ENCODE data around the gene TNFSF8.
A peak's percentile ranks its signal among the peaks of the same experiment; 100 is the strongest.

Gene TNFSF8, protein sequence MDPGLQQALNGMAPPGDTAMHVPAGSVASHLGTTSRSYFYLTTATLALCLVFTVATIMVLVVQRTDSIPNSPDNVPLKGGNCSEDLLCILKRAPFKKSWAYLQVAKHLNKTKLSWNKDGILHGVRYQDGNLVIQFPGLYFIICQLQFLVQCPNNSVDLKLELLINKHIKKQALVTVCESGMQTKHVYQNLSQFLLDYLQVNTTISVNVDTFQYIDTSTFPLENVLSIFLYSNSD

DNA sequence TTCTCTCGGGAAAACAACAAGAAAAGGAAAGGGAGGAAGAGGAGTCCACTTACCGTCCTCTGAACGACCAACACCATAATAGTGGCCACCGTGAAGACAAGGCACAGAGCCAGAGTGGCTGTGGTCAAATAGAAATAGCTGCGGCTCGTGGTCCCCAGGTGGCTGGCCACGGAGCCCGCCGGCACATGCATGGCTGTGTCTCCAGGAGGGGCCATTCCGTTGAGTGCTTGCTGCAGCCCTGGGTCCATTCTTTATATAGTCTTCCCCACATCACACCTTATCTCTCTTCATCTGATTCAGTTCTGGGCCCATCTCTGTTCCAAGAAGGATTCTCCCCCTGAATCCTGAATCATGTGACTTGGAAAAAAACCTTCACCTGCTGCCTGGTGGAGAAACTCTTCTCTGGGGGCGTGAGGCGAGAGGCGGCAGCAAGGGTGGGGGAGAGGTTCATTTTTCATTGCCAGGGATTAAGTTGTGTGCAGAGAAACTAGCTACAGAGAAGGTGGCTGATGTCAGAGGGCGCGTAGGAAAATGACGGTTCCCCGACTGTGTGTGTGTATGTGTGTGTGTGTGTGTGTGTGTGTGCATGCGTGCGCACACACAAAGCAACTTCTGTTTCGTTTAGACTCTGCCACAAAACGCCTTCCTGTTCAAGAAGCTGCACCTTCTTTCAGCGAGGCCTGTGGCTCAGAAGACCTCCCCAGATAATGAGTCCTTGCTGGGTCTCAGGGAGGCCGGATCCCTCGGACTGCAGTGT is at the start of gene TNFSF8:
Gene TNFSF8, minus strand, starts transcription at position 536 of the 757 bp plus-strand sequence. Its CDS starts 288 bp downstream, at position 248.
- DNase-seq (ENCODE audit: low spot score) = no peak

DNA sequence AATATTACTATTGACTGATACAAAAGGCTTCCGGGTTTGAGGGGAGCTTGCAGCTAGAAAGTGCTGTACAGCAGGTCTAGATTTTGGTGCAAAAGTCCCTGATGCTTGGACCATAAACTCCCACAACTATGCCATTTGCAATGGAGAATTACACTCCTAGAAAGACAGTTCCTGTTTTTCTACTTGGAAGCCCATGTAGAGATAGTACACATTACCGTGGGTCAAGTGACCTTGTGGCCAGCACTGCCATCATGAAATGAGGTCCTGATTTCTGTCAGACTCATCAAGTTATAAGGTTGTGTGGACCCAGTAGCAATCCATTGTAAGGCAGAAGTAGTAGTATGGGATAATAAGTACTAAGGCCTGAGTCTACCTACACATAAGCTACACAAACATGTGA is 42.8 kb upstream of the TNFSF8 start:
- no peak for DNase-seq (ENCODE audit: low spot score)

DNA sequence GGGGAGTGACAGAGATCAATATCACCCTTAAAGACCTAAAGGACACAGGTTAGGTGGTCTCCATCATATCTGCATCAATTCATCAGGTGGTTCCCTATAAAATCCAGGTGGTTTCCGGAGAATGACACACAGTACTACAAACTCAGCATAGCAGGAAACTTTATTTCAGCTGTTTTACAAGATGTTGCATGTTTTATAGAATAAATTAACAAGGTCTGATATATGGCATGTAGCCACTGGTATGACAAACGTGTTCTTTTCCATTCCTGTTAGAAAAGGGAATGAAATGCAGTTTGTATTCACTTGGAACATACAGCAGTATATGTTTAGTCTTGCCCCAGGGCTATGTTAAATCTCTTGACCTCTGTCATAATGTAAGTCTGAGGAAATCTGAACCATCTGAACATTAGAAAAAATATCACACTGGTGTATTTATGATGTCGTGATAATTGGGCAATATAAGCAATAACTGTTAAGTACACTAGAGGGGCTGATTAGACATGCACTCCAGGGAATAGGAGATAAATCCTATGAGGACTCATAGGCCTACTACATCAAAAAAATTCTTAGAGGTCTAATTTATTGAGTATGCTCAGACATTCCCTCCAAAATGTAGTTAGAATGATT is 42.2 kb upstream of the TNFSF8 start:
- peak; percentile 9 for DNase-seq (ENCODE audit: low spot score)

DNA sequence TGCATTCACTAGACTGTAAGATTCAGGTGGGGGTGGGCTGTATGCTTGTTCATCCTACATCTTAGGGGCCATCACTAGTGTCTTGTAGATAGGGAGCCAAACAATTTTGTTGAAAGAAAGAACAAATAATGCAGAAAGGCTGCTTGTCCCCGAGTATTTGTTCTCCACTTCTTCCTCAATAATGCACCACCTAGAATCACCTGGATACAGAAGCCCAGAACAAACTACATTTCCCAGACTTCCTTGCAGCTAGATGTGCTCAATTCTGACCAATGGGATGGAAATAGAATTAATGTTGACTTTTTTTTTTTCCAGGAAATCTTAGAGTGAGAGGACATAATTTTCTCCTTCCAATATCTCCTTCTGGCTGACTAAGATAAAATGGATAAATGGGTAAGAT is 38.9 kb upstream of the TNFSF8 start:
- DNase-seq (ENCODE audit: low spot score) = no peak

DNA sequence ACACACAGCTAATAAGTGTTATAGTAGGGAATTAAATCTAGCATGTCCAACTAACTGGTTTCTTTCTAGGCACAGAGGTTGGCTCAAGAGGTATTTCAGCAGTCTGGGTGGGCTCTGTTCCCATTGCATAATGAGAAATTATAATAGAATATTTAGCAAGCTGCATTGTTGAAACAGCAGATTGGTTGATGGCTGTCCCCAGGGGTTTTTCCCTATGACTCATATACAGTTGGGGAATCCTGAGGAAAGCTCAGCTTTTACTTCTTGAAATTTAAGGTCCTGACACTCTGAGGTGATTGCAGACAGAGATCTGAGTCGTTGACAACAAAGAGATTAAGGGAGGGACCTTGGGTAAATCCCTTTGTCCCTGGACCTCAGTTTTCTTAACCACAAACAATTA is 38.3 kb upstream of the TNFSF8 start:
- no peak for DNase-seq (ENCODE audit: low spot score)

DNA sequence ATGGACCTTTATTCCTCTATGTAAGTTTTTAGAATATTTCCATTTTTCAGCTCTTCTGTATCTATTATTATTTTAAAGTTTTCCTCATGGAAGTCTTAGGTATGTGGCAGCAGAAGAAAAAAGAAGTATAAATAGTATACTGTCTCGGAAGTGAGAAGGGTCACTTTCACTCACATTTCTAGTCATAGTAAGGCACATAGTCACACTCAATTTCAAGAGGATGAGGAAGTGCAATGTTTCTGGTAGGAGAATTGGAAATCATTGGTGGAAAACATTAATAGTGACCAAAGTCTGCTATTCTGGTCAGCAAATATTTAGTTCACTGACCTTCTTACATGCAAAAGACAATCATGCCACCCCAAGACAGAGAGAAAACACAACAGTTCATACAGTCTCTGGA is 35.2 kb upstream of the TNFSF8 start:
- no peak for DNase-seq (ENCODE audit: low spot score)

DNA sequence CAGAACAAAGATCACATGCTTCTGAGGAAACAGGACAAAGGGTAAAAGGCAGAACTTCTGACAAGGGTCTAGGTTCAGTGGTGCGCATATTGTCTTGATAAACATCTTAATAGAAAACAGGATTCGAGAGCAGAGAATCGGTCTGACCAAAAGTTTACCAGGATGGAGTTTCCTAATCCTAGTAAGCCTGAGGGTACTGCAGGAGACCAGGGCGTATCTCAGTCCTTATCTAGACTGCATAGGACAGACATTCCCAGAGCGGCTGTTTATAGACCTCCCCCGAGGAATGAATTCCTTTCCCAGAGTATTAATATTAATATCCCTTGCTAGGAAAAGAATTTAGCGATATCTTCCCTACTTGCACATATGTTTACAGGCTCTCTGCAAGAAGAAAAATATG is 32.4 kb upstream of the TNFSF8 start:
- DNase-seq (ENCODE audit: low spot score) = no peak

DNA sequence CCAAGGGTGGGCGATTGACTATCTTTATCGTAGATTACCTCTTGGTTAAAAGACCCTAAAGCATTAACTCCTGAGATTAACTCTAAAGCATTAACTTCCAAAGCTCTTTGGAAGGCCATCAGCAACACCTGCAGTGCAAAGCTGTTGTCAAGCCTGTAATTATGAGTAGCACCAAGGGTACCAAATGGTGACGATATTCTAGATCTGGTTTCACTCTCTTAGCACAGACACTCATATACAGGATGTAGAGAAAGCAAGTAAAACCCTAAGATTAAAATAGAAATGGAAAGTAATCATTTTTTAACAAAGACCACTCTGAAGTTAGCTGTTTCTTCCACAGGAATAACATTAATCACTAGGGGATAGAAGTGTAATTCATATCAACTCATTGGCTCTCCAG is 29.9 kb upstream of the TNFSF8 start:
- no peak for DNase-seq (ENCODE audit: low spot score)

DNA sequence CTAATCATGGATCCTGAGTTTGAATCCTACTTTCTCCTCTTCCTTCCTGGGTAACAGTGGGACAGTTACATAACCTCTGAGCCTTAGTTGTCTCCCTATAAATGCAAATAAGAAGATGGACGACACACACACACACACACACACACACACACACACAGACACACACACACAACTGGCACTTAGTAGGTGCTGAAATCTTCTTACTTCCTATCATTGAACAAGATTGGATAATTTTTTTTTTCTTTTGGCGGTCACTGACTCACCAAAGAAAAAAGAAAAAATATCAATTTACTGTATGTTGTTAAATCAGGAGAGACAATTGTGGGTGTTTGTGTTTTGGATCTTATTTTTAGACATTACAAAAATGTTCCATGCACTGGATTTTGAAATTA is 28.4 kb upstream of the TNFSF8 start:
- DNase-seq (ENCODE audit: low spot score) = no peak

DNA sequence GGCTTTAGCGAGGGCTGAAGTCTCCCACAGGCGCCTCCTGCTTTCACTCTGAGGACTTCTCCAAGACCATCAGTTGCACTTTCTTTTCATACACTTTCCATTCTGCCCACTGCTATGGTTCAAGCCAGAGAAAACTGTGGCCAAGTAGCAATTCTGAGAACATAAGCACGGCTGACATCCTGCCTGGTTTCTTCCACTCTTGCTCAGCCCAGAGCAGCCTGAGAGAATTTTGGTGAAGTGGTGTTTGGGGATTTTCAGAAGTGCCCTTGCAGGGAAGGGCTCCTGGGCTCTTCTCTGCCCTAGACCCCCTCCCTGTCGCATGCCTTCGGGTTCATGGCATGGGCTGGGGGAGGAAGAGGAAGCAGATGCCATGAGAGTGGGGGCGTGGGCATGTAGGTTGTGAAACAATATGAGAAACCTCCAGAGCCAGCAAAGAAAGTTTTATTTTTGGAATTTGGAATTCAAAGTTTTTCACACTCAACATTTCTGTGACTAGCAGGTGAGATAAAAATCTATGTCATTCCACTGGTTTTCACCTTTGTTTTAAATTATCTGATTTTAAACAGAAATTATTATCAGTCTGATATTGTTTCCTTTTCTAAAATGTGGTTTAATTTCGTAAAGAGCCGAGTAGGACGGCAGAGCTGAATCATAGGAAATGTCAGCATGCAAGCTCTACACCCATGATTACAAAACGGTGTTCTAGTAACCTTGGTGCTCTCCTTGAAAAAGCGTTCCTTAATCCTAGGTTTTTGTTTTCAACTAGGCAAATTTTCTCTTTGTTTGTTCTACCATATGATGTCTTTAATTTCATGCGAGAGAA is 27.8 kb upstream of the TNFSF8 start:
- no peak for DNase-seq (ENCODE audit: low spot score)

DNA sequence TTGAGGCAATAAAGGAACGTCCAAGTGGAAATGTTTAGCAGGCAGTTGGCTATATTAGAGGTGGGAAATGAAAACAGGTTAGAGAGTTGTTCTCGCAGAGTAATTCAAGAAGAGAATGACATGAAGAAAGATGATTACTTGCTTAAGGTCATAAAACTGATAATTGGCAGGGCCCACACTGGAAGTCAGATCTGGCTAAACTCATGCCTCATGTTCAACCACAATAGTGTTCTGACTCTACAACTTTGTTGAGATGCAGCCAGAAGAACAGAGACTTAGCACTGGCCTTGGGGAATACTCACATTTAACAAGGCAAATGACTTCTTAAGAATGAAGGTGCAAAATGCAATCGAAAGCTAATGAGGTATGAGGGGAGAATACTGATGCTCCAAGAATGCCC is 27.2 kb upstream of the TNFSF8 start:
- DNase-seq (ENCODE audit: low spot score) = no peak

DNA sequence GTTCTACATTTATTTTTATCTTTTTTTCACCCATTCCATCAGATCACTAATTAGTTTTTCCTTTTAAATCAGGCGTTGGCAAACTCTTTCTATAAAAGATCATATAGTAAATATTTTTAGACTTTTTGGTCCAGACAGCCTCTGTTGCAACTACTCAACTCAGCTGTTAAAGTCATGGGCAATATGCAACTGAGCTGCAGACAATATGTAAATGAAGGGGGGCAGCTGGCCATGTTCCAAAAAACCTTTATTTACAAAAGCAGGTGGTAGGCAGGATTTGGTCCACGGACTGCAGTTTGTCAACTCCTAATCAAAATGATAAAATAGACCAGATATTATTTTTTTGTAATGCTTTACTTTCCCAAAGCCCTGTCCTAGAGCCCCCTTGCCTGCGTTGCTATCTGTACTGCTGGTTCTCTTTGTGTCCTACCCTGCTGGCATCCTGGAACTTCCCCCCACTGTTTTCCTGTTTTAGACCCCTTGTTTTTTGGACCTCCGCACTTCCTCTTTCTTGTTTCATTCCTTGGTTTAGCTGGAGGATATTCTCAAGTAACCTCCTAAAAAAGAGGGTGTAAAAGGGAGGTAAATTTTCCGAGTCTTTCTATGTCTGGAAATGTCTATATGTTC is 24.7 kb upstream of the TNFSF8 start:
- DNase-seq (ENCODE audit: low spot score) = no peak

DNA sequence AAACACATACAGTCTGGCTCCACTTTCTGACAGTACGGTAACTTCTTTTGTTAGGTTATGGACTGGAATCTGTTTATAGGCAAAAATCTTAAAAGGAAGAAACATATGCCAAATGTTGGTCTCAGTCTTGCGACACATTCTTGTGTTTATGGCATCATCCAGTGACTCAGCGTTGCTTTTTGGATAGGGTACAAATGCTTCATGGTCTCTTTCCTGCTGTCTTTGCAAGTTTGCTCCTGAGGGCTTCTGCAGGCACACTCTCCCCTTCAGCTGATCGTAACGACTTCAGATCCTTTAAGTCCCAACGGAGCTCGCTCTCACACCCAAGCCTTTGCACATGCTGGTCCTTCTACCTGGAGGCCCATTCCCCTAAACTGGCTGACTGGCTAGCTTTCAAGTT is 23.6 kb upstream of the TNFSF8 start:
- peak; percentile 71 for DNase-seq (ENCODE audit: low spot score)

DNA sequence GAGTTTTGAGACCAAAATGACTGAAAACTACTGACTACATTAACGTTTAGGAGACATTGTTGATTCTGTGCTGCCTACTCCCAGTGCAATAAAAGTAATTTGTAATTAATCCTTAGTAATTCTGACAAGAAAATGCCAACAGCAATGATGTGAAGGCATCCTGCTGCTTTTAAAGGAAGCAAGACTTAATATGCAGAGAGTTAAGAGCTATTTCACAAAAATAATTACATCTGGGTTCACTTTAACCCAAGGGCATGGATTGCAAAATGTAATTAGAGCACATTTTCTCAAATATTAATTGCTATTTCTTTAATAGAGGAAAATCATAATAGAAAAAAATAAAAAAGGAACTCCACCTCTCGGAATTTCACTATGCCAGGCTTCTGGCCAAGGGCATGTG is 22.7 kb upstream of the TNFSF8 start:
- no peak for DNase-seq (ENCODE audit: low spot score)

DNA sequence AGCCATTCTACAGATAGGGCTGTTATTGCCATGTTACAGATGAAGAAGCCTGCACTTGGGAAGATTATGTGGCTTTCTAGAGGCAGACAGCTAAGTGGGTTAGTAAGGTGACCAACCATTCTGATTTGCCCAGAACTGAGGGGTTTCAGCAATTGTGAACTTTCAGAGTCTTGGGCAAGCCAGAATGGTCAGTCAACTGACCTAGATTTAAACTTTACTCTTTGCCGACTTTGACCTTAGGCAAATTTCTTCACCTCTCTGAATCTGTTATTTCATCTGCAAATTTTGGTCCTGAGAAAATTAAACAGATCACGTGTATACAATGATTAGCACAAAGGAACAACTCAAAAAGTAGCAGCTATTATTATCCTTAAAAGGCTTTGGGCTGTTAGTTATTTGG is 20.4 kb upstream of the TNFSF8 start:
- no peak for DNase-seq (ENCODE audit: low spot score)

DNA sequence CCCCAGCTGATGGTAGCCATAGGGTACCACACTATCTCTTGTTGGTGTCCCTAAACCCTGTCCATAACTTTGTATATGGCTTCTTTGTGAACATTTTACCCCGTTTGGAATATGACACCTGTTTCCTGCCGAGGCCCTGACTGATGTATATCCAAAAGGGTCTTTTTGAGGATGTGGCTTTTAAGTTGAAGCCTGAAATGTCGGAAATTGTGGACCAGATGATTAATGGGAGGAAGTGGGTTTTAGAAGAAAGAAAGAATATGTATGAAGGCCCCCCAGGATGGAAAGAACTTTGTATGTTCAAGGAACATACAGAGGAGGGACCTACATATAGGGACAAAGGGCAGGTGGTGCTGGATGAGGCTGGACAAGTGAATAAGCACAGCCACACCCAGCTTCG is 16.7 kb upstream of the TNFSF8 start:
- DNase-seq (ENCODE audit: low spot score) = no peak

DNA sequence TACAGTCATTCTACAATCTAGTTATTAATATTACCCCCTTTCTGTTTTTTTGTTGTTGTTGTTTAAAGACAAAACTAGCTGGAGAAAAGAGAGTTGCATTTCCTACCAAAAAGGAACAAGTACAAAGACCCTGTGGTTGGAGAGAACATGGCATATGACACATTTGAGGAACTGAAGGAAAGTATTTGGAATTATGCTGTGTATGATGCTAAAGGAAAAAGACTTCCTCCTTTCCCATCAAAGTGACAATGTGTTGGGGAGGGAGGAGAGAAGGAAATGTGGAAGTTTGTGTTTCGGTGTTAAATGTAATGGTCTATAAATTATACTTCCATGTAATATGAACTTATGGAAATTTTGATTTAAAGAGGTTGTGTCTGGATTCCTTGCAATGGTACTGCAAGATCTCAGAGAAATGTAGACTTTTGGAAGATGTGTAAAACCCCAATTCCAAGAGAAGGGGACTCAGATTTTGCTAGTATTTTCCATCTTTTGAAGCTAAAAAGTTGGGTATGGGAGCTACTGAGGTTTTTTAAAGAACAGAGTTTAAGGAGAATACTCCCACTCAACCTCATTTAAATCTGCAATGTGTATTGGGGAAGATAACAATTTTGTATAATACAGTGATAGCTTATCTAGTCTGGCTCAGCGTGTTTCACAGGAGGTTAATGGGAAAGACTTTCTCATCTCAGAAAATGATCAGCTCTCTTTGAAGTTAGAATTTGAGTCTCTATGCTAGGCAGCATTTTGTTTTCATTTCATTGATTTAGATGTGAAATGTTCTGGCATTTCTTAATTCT is 15.4 kb upstream of the TNFSF8 start:
- DNase-seq (ENCODE audit: low spot score) = no peak

DNA sequence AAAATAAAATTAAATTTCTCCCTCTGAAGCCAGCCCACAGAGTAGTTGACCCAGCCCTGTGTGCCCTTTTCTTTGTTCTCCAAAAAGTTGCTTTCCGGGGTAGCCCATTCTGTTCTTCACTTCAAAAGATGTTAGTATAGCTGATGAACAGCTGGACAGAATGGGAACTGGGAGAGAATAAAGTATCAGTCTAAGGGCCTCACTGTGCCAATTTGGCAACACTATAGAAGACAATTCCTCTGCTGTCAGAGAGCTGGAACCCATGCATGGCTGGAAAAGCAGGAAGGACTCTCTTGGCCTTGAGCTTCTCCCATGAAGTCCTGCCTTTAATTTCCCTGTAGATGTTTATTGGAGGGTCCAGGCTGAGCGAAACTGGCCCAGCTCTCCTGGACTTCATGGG is 11.0 kb upstream of the TNFSF8 start:
- no peak for DNase-seq (ENCODE audit: low spot score)

DNA sequence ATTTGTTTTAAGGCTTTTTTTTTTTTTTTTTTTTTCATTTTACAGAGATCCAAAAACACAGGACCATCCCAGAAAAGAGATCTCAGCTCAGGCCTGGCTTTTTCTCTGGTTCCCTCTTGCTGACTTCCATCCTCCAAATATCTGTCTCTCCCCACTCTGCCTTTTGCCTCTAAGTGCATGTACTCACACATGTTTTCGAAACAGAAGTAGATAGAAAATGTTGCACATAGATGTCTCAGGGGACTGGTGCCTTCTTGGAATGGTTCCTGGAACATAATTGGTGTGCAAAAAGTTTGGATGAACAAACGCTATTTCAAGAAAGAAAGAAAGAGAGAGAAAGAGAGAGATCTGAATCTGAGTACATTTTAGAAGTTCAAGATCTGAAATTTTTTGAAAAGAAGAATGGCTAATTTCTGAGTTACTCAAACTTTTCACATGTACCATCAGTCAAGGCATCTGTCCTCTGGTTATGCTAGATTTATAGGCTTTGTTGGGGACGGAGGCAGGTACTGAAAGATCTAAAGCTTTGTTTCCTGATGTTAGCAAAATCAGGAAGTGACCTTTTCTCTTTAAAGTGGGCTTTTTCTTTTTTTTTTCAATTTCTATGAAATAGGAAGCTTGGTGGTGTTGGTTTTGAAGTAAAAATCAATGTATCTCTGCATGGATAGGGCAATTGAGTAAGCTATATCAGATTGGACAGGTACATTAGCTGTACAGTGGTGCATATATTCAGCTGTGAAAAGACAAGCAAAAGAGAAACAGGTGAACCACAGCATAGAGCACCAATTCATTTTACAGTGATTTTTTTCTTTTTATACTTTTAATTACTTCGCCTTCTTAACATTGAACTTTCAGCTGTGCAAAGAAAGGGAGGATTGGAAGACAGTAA is 8.5 kb upstream of the TNFSF8 start:
- no peak for DNase-seq (ENCODE audit: low spot score)

DNA sequence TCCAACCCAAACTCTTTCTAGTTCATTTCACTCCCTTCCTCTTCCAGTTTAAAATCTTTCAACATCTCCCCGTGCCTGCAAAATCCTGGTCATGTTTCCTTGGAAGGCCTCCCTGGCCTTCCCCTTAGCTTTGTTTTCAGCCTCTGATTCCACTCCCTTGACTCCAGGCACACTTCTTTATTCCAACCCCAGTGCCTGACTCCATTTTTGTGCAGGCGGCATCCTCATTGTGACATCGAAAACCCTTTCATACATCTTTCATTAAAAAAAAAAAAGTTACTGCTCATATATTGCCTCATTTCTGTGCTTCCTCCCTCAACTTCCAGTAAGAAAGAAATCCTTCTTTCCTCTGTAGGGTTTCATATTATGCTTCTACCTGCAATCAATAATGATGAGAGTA is 7.1 kb upstream of the TNFSF8 start:
- no peak for DNase-seq (ENCODE audit: low spot score)
